Measurements from ENCODE around the gene AHI1.

- TF ChIP-seq CTCF (IDR thresholded peaks at IDR 0.05) (no peak), POLR2A (IDR thresholded peaks at IDR 0.05) (no peak)
These were observed 245.8 kb downstream of the AHI1 start for GRCh38 chr6:135251498-135252441.
